T-helper 1 cell treated with Interleukin-12 subunit alpha and Interleukin-12 subunit beta and Interleukin-4 antibody, amounts not matched to agents 30 μg/mL and 1 μg/mL, for 36 hours (primary cell): Measurements from ENCODE around the gene MED7.

Experiments
- H3K27ac Mint-ChIP-seq: one replicate; pipeline ENCODE4 v1.8.0; 2021; ENCODE audit warnings: mild to moderate bottlenecking, mixed read lengths
- H3K27me3 Mint-ChIP-seq: one replicate; pipeline ENCODE4 v1.8.0; 2021; ENCODE audit warnings: low read depth, mixed read lengths
- H3K36me3 Mint-ChIP-seq: one replicate; pipeline ENCODE4 v1.8.0; 2021; ENCODE audit warnings: low read depth, mixed read lengths
- H3K4me1 Mint-ChIP-seq: one replicate; pipeline ENCODE4 v1.8.0; 2021; ENCODE audit warnings: low read depth, mixed read lengths
- H3K4me3 Mint-ChIP-seq: one replicate; pipeline ENCODE4 v1.8.0; 2021; ENCODE audit warnings: mild to moderate bottlenecking, moderate library complexity, mixed read lengths
- H3K9me3 Mint-ChIP-seq: one replicate; pipeline ENCODE4 v1.8.0; 2021; ENCODE audit warnings: mixed read lengths

MED7 gene

GRCh38 chr5:157148734-157149615, 6.3 kb upstream of the MED7 start:
- no peaks in the 10 kb centered on the region for H3K36me3 Mint-ChIP-seq

GRCh38 chr5:157143127-157143971, 684 bp upstream of the MED7 start:
- H3K36me3 Mint-ChIP-seq = peaks cover 24% of the 10 kb centered on the region
- peak overlapping the region; percentile 95 for H3K4me3 Mint-ChIP-seq
- peaks cover 35% of the 10 kb centered on the region for H3K4me1 Mint-ChIP-seq
- peak overlapping the region; percentile 99 for H3K27ac Mint-ChIP-seq
- no peaks in the 10 kb centered on the region for H3K27me3 Mint-ChIP-seq
- no peaks in the 10 kb centered on the region for H3K9me3 Mint-ChIP-seq

More at GRCh38 chr5:157148734-157149615, 6.3 kb upstream of the MED7 start:
- H3K27me3 Mint-ChIP-seq = no peaks in the 10 kb centered on the region
- H3K4me3 Mint-ChIP-seq = no peak overlapping the region
- H3K4me1 Mint-ChIP-seq = peaks cover 32% of the 10 kb centered on the region
- no peaks in the 10 kb centered on the region for H3K9me3 Mint-ChIP-seq
- H3K27ac Mint-ChIP-seq = peak overlapping the region; percentile 57

- Mint-ChIP-seq H3K27me3 (no peaks in the 10 kb centered on the region), H3K27ac (no peak overlapping the region), H3K4me3 (no peak overlapping the region), H3K9me3 (no peaks in the 10 kb centered on the region), H3K4me1 (peaks cover 38% of the 10 kb centered on the region), H3K36me3 (peaks cover 51% of the 10 kb centered on the region)
Measured at GRCh38 chr5:157137691-157138090, 5.0 kb downstream of the MED7 start.

- no peaks in the 10 kb centered on the region for H3K27me3 Mint-ChIP-seq
Measured at GRCh38 chr5:157132281-157132612, 10.4 kb downstream of the MED7 start.

GRCh38 chr5:157130925-157131324, 11.7 kb downstream of the MED7 start:
- H3K4me3 Mint-ChIP-seq = no peak overlapping the region

More at GRCh38 chr5:157132281-157132612, 10.4 kb downstream of the MED7 start:
- Mint-ChIP-seq H3K4me1 (peaks cover 30% of the 10 kb centered on the region), H3K36me3 (peaks cover 18% of the 10 kb centered on the region), H3K27ac (no peak overlapping the region), H3K4me3 (no peak overlapping the region), H3K9me3 (no peaks in the 10 kb centered on the region)

GRCh38 chr5:157121709-157122108, 21.0 kb downstream of the MED7 start:
- no peak overlapping the region for H3K4me3 Mint-ChIP-seq
- no peak overlapping the region for H3K27ac Mint-ChIP-seq
- no peaks in the 10 kb centered on the region for H3K27me3 Mint-ChIP-seq
- H3K36me3 Mint-ChIP-seq = peaks cover 42% of the 10 kb centered on the region
- peaks cover 38% of the 10 kb centered on the region for H3K9me3 Mint-ChIP-seq
- H3K4me1 Mint-ChIP-seq = peaks cover 5% of the 10 kb centered on the region

More at GRCh38 chr5:157130925-157131324, 11.7 kb downstream of the MED7 start:
- Mint-ChIP-seq H3K36me3 (peaks cover 11% of the 10 kb centered on the region), H3K27ac (no peak overlapping the region), H3K4me1 (peaks cover 28% of the 10 kb centered on the region), H3K9me3 (peaks cover 3% of the 10 kb centered on the region), H3K27me3 (no peaks in the 10 kb centered on the region)

- Mint-ChIP-seq H3K4me1 (peaks cover 14% of the 10 kb centered on the region), H3K27me3 (no peaks in the 10 kb centered on the region), H3K4me3 (no peak overlapping the region), H3K27ac (no peak overlapping the region), H3K36me3 (peaks cover 35% of the 10 kb centered on the region), H3K9me3 (peaks cover 31% of the 10 kb centered on the region)
Measured at GRCh38 chr5:157120102-157120501, 22.6 kb downstream of the MED7 start.

- Mint-ChIP-seq H3K4me3 (peak overlapping the region; percentile 24), H3K27ac (peak overlapping the region; percentile 60), H3K9me3 (peaks cover 11% of the 10 kb centered on the region), H3K4me1 (peaks cover 30% of the 10 kb centered on the region), H3K36me3 (peaks cover 16% of the 10 kb centered on the region), H3K27me3 (no peaks in the 10 kb centered on the region)
Measured at GRCh38 chr5:157116483-157116954, 26.1 kb downstream of the MED7 start.

GRCh38 chr5:157115502-157115901, 27.2 kb downstream of the MED7 start:
- Mint-ChIP-seq H3K4me1 (peaks cover 35% of the 10 kb centered on the region), H3K4me3 (no peak overlapping the region), H3K9me3 (peaks cover 5% of the 10 kb centered on the region), H3K27ac (peak overlapping the region; percentile 3), H3K27me3 (no peaks in the 10 kb centered on the region), H3K36me3 (peaks cover 7% of the 10 kb centered on the region)

- peaks cover 6% of the 10 kb centered on the region for H3K36me3 Mint-ChIP-seq
- H3K4me3 Mint-ChIP-seq = no peak overlapping the region
- H3K27me3 Mint-ChIP-seq = no peaks in the 10 kb centered on the region
Measured at GRCh38 chr5:157115012-157115411, 27.7 kb downstream of the MED7 start.

GRCh38 chr5:157113002-157113401, 29.7 kb downstream of the MED7 start:
- Mint-ChIP-seq H3K27me3 (no peaks in the 10 kb centered on the region), H3K27ac (peak overlapping the region; percentile 86), H3K4me3 (peak overlapping the region; percentile 54), H3K4me1 (peaks cover 50% of the 10 kb centered on the region), H3K9me3 (no peaks in the 10 kb centered on the region), H3K36me3 (peaks cover 12% of the 10 kb centered on the region)

More at GRCh38 chr5:157115012-157115411, 27.7 kb downstream of the MED7 start:
- Mint-ChIP-seq H3K9me3 (peaks cover 5% of the 10 kb centered on the region), H3K4me1 (peaks cover 35% of the 10 kb centered on the region), H3K27ac (peak overlapping the region; percentile 3)

- Mint-ChIP-seq H3K4me3 (peak overlapping the region; percentile 93), H3K9me3 (no peaks in the 10 kb centered on the region), H3K36me3 (peaks cover 38% of the 10 kb centered on the region), H3K27me3 (no peaks in the 10 kb centered on the region), H3K27ac (peak overlapping the region; percentile 97), H3K4me1 (peaks cover 53% of the 10 kb centered on the region)
Measured at GRCh38 chr5:157109744-157110143, 32.9 kb downstream of the MED7 start.

- no peaks in the 10 kb centered on the region for H3K9me3 Mint-ChIP-seq
- no peaks in the 10 kb centered on the region for H3K27me3 Mint-ChIP-seq
- peak within 1 kb of the TSS; percentile 93 for H3K4me3 Mint-ChIP-seq
- peak within 1 kb of the TSS; percentile 97 for H3K27ac Mint-ChIP-seq
- peaks cover 45% of the 10 kb centered on the region for H3K36me3 Mint-ChIP-seq
- H3K4me1 Mint-ChIP-seq = peaks cover 55% of the 10 kb centered on the region
Measured at GRCh38 chr5:157108976-157109375, 33.7 kb downstream of the MED7 start, which contains the start of gene HAVCR2. HAVCR2 (minus strand) TSS chr5:157109044; CDS start chr5:157108983, 61 bp downstream.

GRCh38 chr5:157107508-157107907, 35.2 kb downstream of the MED7 start:
- Mint-ChIP-seq H3K27me3 (no peaks in the 10 kb centered on the region), H3K9me3 (no peaks in the 10 kb centered on the region), H3K36me3 (peaks cover 58% of the 10 kb centered on the region), H3K4me1 (peaks cover 52% of the 10 kb centered on the region), H3K27ac (peak overlapping the region; percentile 97), H3K4me3 (peak overlapping the region; percentile 93)
